ENCODE measurements around the gene ATP10B. TPM values are rescaled to one million over a fixed set of nuclear protein-coding genes. Genes with fewer than 3 reads are reported as not detected.

ATP10B gene
- total and polyA plus RNA-seq, 2 of the 8 experiments (the other 6 are each of a cell fraction or from before 2014, with no cell fraction given), result 0.06 to 0.11 TPM

DNA sequence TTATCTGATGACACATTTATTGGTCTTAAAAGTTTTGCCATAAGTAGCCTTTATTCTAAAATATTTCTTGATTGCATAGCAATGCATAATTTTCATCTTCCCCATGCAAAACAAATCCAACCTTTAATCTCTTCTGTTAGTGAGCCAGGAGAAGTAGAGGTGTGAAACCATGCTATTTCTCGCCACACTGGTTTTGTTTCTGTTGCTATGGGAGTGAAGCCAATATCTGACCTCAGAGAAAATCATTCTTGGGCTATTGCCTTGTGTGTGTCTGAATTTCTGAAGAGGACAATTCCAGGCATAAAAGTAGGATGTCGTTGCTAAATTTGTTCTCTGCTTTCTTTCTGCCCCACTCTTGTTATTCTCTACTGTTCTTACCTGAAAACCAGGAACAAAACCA is 246.7 kb downstream of the ATP10B start (continued):
- TF ChIP-seq CHD7 (IDR thresholded peaks at IDR 0.05; ENCODE audit: insufficient replicate concordance, low read length) (no peak), SP2 (IDR thresholded peaks at IDR 0.05; ENCODE audit: low read length) (no peak), CTBP2 (IDR thresholded peaks at IDR 0.05; ENCODE audit: borderline replicate concordance, insufficient read depth, insufficient read length, low read length) (no peak), EZH2 (IDR thresholded peaks at IDR 0.05; ENCODE audit: low read depth, low read length, severe bottlenecking) (no peak), HDAC2 (IDR thresholded peaks at IDR 0.05; ENCODE audit: borderline replicate concordance in 1 of 2, low read depth in 2 of 2, low read length in 2 of 2) (no peak), GTF2F1 (IDR thresholded peaks at IDR 0.05; ENCODE audit: borderline replicate concordance, low read depth, low read length) (no peak), NANOG (IDR thresholded peaks at IDR 0.05; ENCODE audit: insufficient read depth, low read depth, low read length, poor library complexity, severe bottlenecking) (no peak), MAFK (IDR thresholded peaks at IDR 0.05; ENCODE audit: low read depth, low read length) (no peak)

Measured in H1 (cell line).